Prostate gland (tissue), 2 donors: ENCODE data around the gene EEF1AKMT3. TPM values are rescaled to one million over a fixed set of nuclear protein-coding genes. Genes with fewer than 3 reads are reported as not detected.

Experiments used
- DNase-seq: peaks from one replicate; pipeline ENCODE4 v3.0.0-alpha.2; 2019; ENCODE audit warnings: low spot score
- H3K27ac ChIP-seq, 2 donors: fragments of 200-600 bp; sonication (generic); 2 replicates each; pipeline ENCODE4 v1.5.1; 2017 to 2019
- H3K27me3 ChIP-seq: fragments of 200-600 bp; sonication (generic); replicated peaks from 2 replicates; pipeline ENCODE4 v1.5.1; 2019; ENCODE audit not compliant: insufficient read depth
- H3K36me3 ChIP-seq, 2 donors: fragments of 200-600 bp; sonication (generic); 1 replicate in 1 of 2; 2 replicates in 1 of 2; pipeline versions ENCODE4 v1.5.1 to v1.8.1; 2017 to 2019
- H3K4me1 ChIP-seq: fragments of 200-600 bp; sonication (generic); replicated peaks from 2 replicates; pipeline ENCODE4 v1.5.1; 2019
- H3K4me3 ChIP-seq, 2 donors: fragments of 200-600 bp; sonication (generic); 2 replicates each; pipeline ENCODE4 v1.5.1; 2017 to 2019
- H3K9me3 ChIP-seq: fragments of 200-600 bp; sonication (generic); 2 replicates; pipeline ENCODE4 v1.5.1; 2017
- CTCF ChIP-seq, 4 experiments: fragments of 200-600 bp in 2 of 4; fragments of 450-650 bp in 2 of 4; sonication (generic) in 2 of 4; IDR thresholded peaks; 1 replicate in 3 of 4; 2 replicates in 1 of 4; pipeline ENCODE4 v1.5.1; 2016 to 2019; ENCODE audit warnings: antibody characterized with exemption in 4 of 4, mild to moderate bottlenecking in 2 of 4, moderate library complexity in 2 of 4
- POLR2A ChIP-seq: fragments of 450-650 bp; IDR thresholded peaks from one replicate; pipeline ENCODE4 v1.6.1; 2016; ENCODE audit warnings: antibody characterized with exemption, mild to moderate bottlenecking
- POLR2AphosphoS5 ChIP-seq: sonication (generic); formaldehyde crosslinking; IDR thresholded peaks from one replicate; pipeline ENCODE4 v1.6.1; 2017; ENCODE audit warnings: antibody characterized with exemption
- WGBS: methylation state at CpG from one replicate; pipeline ENCODE4 v1.1.5; 2018; 5-methylcytosine and 5-hydroxymethylcytosine counted together
- intact Hi-C: fragments of 100-400 bp; cut with DNase I; formaldehyde crosslinking; loops from one replicate; pipeline ENCODE4 v1.14.2; 2022
- total RNA-seq, 2 donors: library from RNA; depleted of rRNA; stranded (reverse); fragments of >200 nt; gene quantifications; one replicate each; pipeline ENCODE4 v1.1.0, GENCODE V29; 2016

Gene EEF1AKMT3
- total RNA-seq, 2 donors from 2014 or later: 12.1 to 12.6 TPM

GRCh38 chr12:57797933-57798332 is 25.5 kb downstream of the EEF1AKMT3 start:
- WGBS: 87% methylated on average over 1 of the region's 1 CpG
- intact Hi-C loops: no loop called here
- H3K4me3 ChIP-seq: no peak overlapping the region
- H3K36me3 ChIP-seq: peaks cover 0 to 3% of the 10 kb centered on the region in 2 donors
- H3K4me1 ChIP-seq: no peaks in the 10 kb centered on the region
- DNase-seq: no peak
- TF ChIP-seq CTCF (IDR thresholded peaks at IDR 0.05) (no peak), POLR2AphosphoS5 (no peak), POLR2A (no peak)
- no peaks in the 10 kb centered on the region for H3K9me3 ChIP-seq
- H3K27me3 ChIP-seq: no peaks in the 10 kb centered on the region
- H3K27ac ChIP-seq: no peak overlapping the region

GRCh38 chr12:57800965-57801364 is 28.6 kb downstream of the EEF1AKMT3 start:
- TF ChIP-seq POLR2AphosphoS5 (no peak), POLR2A (no peak), CTCF (IDR thresholded peaks at IDR 0.05) (no peak)
- no peak for DNase-seq
- no peak overlapping the region for H3K27ac ChIP-seq
- no peaks in the 10 kb centered on the region for H3K4me1 ChIP-seq
- H3K36me3 ChIP-seq: peaks cover 0 to 3% of the 10 kb centered on the region in 2 donors
- no peaks in the 10 kb centered on the region for H3K27me3 ChIP-seq
- intact Hi-C loops: no loop called here
- no peaks in the 10 kb centered on the region for H3K9me3 ChIP-seq
- H3K4me3 ChIP-seq: no peak overlapping the region
- WGBS: 85% methylated on average over 3 of the region's 3 CpGs

- Histone ChIP-seq H3K27me3 (no peaks in the 10 kb centered on the region), H3K9me3 (no peaks in the 10 kb centered on the region), H3K27ac (no peak overlapping the region), H3K4me3 (no peak overlapping the region), H3K4me1 (no peaks in the 10 kb centered on the region), H3K36me3 (peaks cover 0 to 2% of the 10 kb centered on the region in 2 donors)
- intact Hi-C loops: loop anchor here (1.0 kb wide), 1 partner anchor 103 kb away; no protein-coding TSS in a partner anchor
- 95% methylated on average over 1 of the region's 1 CpG for WGBS
- no peak for TF ChIP-seq POLR2A
- no peak for TF ChIP-seq CTCF (IDR thresholded peaks at IDR 0.05)
- no peak for TF ChIP-seq POLR2AphosphoS5
- DNase-seq: no peak
These were observed 30.2 kb downstream of the EEF1AKMT3 start for GRCh38 chr12:57802607-57803006.

GRCh38 chr12:57803319-57803893 is 31.0 kb downstream of the EEF1AKMT3 start:
- Histone ChIP-seq H3K4me3 (no peak overlapping the region), H3K9me3 (no peaks in the 10 kb centered on the region), H3K36me3 (peaks cover 0 to 2% of the 10 kb centered on the region in 2 donors), H3K27me3 (no peaks in the 10 kb centered on the region), H3K4me1 (no peaks in the 10 kb centered on the region), H3K27ac (no peak overlapping the region)
- intact Hi-C loops: loop anchor here (1.0 kb wide), 1 partner anchor 102 kb away; no protein-coding TSS in a partner anchor
- no peak for DNase-seq
- TF ChIP-seq POLR2AphosphoS5 (no peak), POLR2A (no peak), CTCF (IDR thresholded peaks at IDR 0.05) (peak in 3 of 4 experiments; percentile 62 to 76 (median 75))
- 36% methylated on average over 9 of the region's 9 CpGs for WGBS

- H3K27ac ChIP-seq: no peak overlapping the region
- no peak overlapping the region for H3K4me3 ChIP-seq
- 90% methylated on average over 3 of the region's 3 CpGs for WGBS
- TF ChIP-seq CTCF (IDR thresholded peaks at IDR 0.05): no peak
- no peak for TF ChIP-seq POLR2AphosphoS5
- TF ChIP-seq POLR2A: no peak
- H3K9me3 ChIP-seq: no peaks in the 10 kb centered on the region
- peaks cover 0 to 2% of the 10 kb centered on the region in 2 donors for H3K36me3 ChIP-seq
- DNase-seq: no peak
- H3K27me3 ChIP-seq: no peaks in the 10 kb centered on the region
- intact Hi-C loops: no loop called here
- no peaks in the 10 kb centered on the region for H3K4me1 ChIP-seq
These were observed 34.3 kb downstream of the EEF1AKMT3 start for GRCh38 chr12:57806677-57807076.
